Erythroblast (primary cell): ENCODE data around the gene FIBIN.

Experiments
- GATA1 ChIP-seq: IDR thresholded peaks from 2 replicates; pipeline ENCODE4 v1.6.1; 2011; ENCODE audit warnings: low read depth, mild to moderate bottlenecking, control low read depth, low read length, moderate library complexity
- POLR2A ChIP-seq: IDR thresholded peaks from 2 replicates; pipeline ENCODE4 v1.6.1; 2011; ENCODE audit warnings: mild to moderate bottlenecking, low read length

DNA sequence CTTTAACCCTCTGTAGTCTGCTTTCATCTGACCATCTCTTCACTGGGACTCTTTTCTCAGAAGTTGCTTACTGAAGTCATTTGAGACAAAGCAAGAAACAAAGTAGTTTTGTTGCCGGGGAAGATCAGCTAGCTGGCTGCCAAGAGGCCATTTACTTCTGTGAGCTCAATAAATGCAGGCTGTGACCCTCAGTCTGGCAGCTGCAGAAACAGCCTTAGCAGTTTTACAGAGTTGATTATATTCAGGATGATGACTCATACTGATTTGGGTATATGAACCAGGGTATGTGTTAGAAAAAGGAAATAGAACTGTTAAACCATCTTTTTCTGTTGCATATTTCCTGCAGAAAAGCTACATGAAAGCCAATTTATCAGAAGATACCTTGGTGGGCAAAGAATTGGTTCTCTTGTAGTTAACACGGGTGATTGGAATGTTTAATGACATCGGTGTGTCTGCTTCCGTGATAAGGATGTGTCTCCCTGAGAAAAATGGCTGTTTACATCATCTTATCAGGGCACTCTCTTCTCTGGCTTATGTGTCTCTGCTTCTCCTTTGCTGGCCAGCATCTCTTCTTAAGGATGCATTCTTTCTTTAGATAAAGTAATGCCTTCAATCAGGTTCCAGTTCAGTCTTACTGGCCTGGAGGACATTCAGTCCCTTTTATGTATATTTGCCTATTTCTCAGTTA, 18.5 kb downstream of the FIBIN start:
- TF ChIP-seq POLR2A (no peak), GATA1 (no peak)
